Type B pancreatic cell (in vitro differentiated cells): ENCODE measurements around the gene IL36B. TPM values are rescaled to one million over a fixed set of nuclear protein-coding genes. Genes with fewer than 3 reads are reported as not detected.
"Not testable (repeated sequence)": the region's sequence is repeated elsewhere in the genome, so short reads cannot be mapped to it uniquely, and the experiment has no call there.

Experiments
- DNase-seq: peaks from one replicate; pipeline ENCODE4 v3.0.0; 2021; ENCODE audit warnings: mixed read lengths; ENCODE audit not compliant: unreplicated experiment; ENCODE audit errors: extremely low spot score
- H3K27ac Mint-ChIP-seq: 2 replicates; pipeline ENCODE4 v1.8.0; 2021; ENCODE audit warnings: mild to moderate bottlenecking, mixed read lengths
- H3K27me3 Mint-ChIP-seq: 2 replicates; pipeline ENCODE4 v1.8.0; 2021; ENCODE audit warnings: mixed read lengths
- H3K36me3 Mint-ChIP-seq: 2 replicates; pipeline ENCODE4 v1.8.0; 2021; ENCODE audit warnings: mixed read lengths
- H3K4me1 Mint-ChIP-seq: one replicate; pipeline ENCODE4 v1.8.0; 2021; ENCODE audit warnings: mixed read lengths; ENCODE audit not compliant: unreplicated experiment
- H3K4me3 Mint-ChIP-seq: 2 replicates; pipeline ENCODE4 v1.8.0; 2021; ENCODE audit warnings: mild to moderate bottlenecking, mixed read lengths
- H3K9me3 Mint-ChIP-seq: 2 replicates; pipeline ENCODE4 v1.8.0; 2021; ENCODE audit warnings: mixed read lengths
- CTCF ChIP-seq: fragments of 200-600 bp; sonication (generic); conservative IDR thresholded peaks from 2 replicates; pipeline ENCODE4 v1.5.0; 2021; ENCODE audit warnings: antibody characterized with exemption, mild to moderate bottlenecking
- long read RNA-seq: library from polyadenylated mRNA; unstranded; transcript quantifications from one replicate; pipeline ENCODE4 v2.0.0, GENCODE V29; 2020
- total RNA-seq: library from RNA; stranded (reverse); gene quantifications from 2 replicates; pipeline ENCODE4 v1.2.1, GENCODE V29; 2021; ENCODE audit warnings: low replicate concordance

Gene IL36B
- not detected in 2 replicates for total RNA-seq
- long read RNA-seq: 0 reads

GRCh38 chr2:113052396-113052917 lies at the start of gene IL36B:
Gene IL36B, minus strand, starts transcription at chr2:113052867.
- Mint-ChIP-seq H3K4me1 (no peaks in the 10 kb centered on the region), H3K9me3 (peaks cover 4% of the 10 kb centered on the region), H3K27ac (no peak within 1 kb of the TSS), H3K36me3 (no peaks in the 10 kb centered on the region), H3K4me3 (no peak within 1 kb of the TSS), H3K27me3 (peaks cover 4% of the 10 kb centered on the region)
- TF ChIP-seq CTCF: no peak
- no peak for DNase-seq

- DNase-seq: no peak
- no peak overlapping the region for H3K4me3 Mint-ChIP-seq
- TF ChIP-seq CTCF: no peak
- H3K4me1 Mint-ChIP-seq: no peaks in the 10 kb centered on the region
- peaks cover 15% of the 10 kb centered on the region for H3K27me3 Mint-ChIP-seq
- H3K27ac Mint-ChIP-seq: no peak overlapping the region
- H3K9me3 Mint-ChIP-seq: peaks cover 5% of the 10 kb centered on the region
- H3K36me3 Mint-ChIP-seq: no peaks in the 10 kb centered on the region
Observed at GRCh38 chr2:113102133-113102532, 49.5 kb upstream of the IL36B start.

- TF ChIP-seq CTCF: no peak
- Mint-ChIP-seq H3K4me1 (no peaks in the 10 kb centered on the region), H3K27ac (no peak overlapping the region), H3K4me3 (no peak overlapping the region), H3K27me3 (peaks cover 9% of the 10 kb centered on the region), H3K36me3 (no peaks in the 10 kb centered on the region), H3K9me3 (peaks cover 5% of the 10 kb centered on the region)
- DNase-seq: no peak
Observed at GRCh38 chr2:113098532-113098931, 45.9 kb upstream of the IL36B start.

GRCh38 chr2:113098041-113098440 lies 45.4 kb upstream of the IL36B start:
- Mint-ChIP-seq H3K36me3 (no peaks in the 10 kb centered on the region), H3K4me3 (no peak overlapping the region), H3K27ac (no peak overlapping the region), H3K4me1 (no peaks in the 10 kb centered on the region), H3K9me3 (peaks cover 5% of the 10 kb centered on the region), H3K27me3 (peaks cover 11% of the 10 kb centered on the region)
- TF ChIP-seq CTCF: no peak
- no peak for DNase-seq

GRCh38 chr2:113096842-113097618 lies 44.4 kb upstream of the IL36B start:
- H3K4me3 Mint-ChIP-seq, H3K27me3 Mint-ChIP-seq, H3K36me3 Mint-ChIP-seq: not testable (repeated sequence)

GRCh38 chr2:113096306-113096705 lies 43.6 kb upstream of the IL36B start:
- H3K9me3 Mint-ChIP-seq, H3K4me3 Mint-ChIP-seq, H3K27ac Mint-ChIP-seq, H3K4me1 Mint-ChIP-seq, H3K36me3 Mint-ChIP-seq, DNase-seq, H3K27me3 Mint-ChIP-seq: not testable (repeated sequence)

More at GRCh38 chr2:113096842-113097618, 44.4 kb upstream of the IL36B start:
- DNase-seq, H3K4me1 Mint-ChIP-seq, H3K27ac Mint-ChIP-seq, H3K9me3 Mint-ChIP-seq: not testable (repeated sequence)
